PC-3 (cell line): ENCODE results near the gene DEK. TPM values are rescaled to one million over a fixed set of nuclear protein-coding genes. Genes with fewer than 3 reads are reported as not detected.
A peak's percentile ranks its signal among the peaks of the same experiment; 100 is the strongest.

Source experiments
- ATAC-seq: fragments of 200-7000 bp; cut with Tn5 transposase; 2 replicates; pipeline ENCODE4 v1.9.1; 2020; ENCODE audit warnings: mild to moderate bottlenecking, moderate library complexity
- BruUV-seq: library from RNA; stranded (reverse); fragments of 400-500 nt; replicated peaks from 2 replicates; lab custom pipeline; 2021; lab: Mats Ljungman, UMichigan
- CTCF ChIA-PET: fragments of 300-600 bp; sonication (Branson Sonifier 250); formaldehyde crosslinking; loops from one replicate; lab custom pipeline; 2022; ENCODE audit warnings: antibody characterized with exemption; lab: Charles Lee
- POLR2A ChIA-PET: fragments of 300-600 bp; sonication (Branson Sonifier 250); formaldehyde crosslinking; loops from one replicate; lab custom pipeline; 2022; ENCODE audit warnings: antibody characterized with exemption; ENCODE audit not compliant: unreplicated experiment; lab: Charles Lee
- DNase-seq: peaks from one replicate; pipeline ENCODE4 v3.0.0-alpha.2; 2015
- H2AFZ ChIP-seq: fragments of 300-600 bp; sonication (generic); 2 replicates; pipeline ENCODE4 v1.6.0; 2016; ENCODE audit warnings: antibody characterized with exemption, low read length
- H3F3A ChIP-seq: fragments of 300-600 bp; sonication (generic); one replicate; pipeline ENCODE4 v1.6.0; 2017; ENCODE audit warnings: antibody characterized with exemption, low read length, control low read depth, mild to moderate bottlenecking; ENCODE audit not compliant: unreplicated experiment
- H3K27ac ChIP-seq: fragments of 300-600 bp; sonication (generic); 2 replicates; pipeline ENCODE4 v1.5.1; 2016; ENCODE audit warnings: mild to moderate bottlenecking, low read length
- H3K27me3 ChIP-seq: fragments of 300-600 bp; sonication (generic); 2 replicates; pipeline ENCODE4 v1.6.1; 2016; ENCODE audit warnings: low read length, mixed read lengths
- H3K36me3 ChIP-seq: fragments of 300-600 bp; sonication (generic); 2 replicates; pipeline ENCODE4 v1.6.1; 2016; ENCODE audit warnings: low read depth, mixed run types, low read length, mixed read lengths
- H3K4me1 ChIP-seq: fragments of 300-600 bp; sonication (generic); 2 replicates; pipeline ENCODE4 v1.5.1; 2016; ENCODE audit warnings: low read length; ENCODE audit not compliant: insufficient read depth
- H3K4me2 ChIP-seq: fragments of 300-600 bp; sonication (generic); 2 replicates; pipeline ENCODE4 v1.6.0; 2016; ENCODE audit warnings: low read length
- H3K4me3 ChIP-seq: fragments of 300-600 bp; sonication (generic); 2 replicates; pipeline ENCODE4 v1.5.1; 2016; ENCODE audit warnings: mild to moderate bottlenecking, low read length, mixed read lengths
- H3K79me2 ChIP-seq: fragments of 300-600 bp; sonication (generic); 2 replicates; pipeline ENCODE4 v1.6.1; 2017; ENCODE audit warnings: low read length, mixed read lengths
- H3K9ac ChIP-seq: fragments of 300-600 bp; sonication (generic); 2 replicates; pipeline ENCODE4 v1.6.0; 2016; ENCODE audit warnings: mild to moderate bottlenecking, low read length
- H3K9me2 ChIP-seq: fragments of 300-600 bp; sonication (generic); replicated peaks from 2 replicates; pipeline ENCODE4 v1.6.1; 2016; ENCODE audit warnings: mixed run types, low read length, mixed read lengths
- H3K9me3 ChIP-seq: fragments of 300-600 bp; sonication (generic); 2 replicates; pipeline ENCODE4 v1.6.1; 2016; ENCODE audit warnings: low read length, mixed read lengths
- H4K20me1 ChIP-seq: fragments of 300-600 bp; sonication (generic); 2 replicates; pipeline ENCODE4 v1.6.1; 2016; ENCODE audit warnings: low read length, mixed read lengths
- CTCF ChIP-seq: fragments of 300-600 bp; sonication (generic); conservative IDR thresholded peaks from 2 replicates; pipeline ENCODE4 v1.5.1; 2017; ENCODE audit warnings: antibody characterized with exemption, low read depth, mild to moderate bottlenecking, low read length
- EZH2 ChIP-seq: fragments of 300-600 bp; sonication (generic); IDR thresholded peaks from one replicate; pipeline ENCODE4 v1.6.1; 2017; ENCODE audit warnings: antibody characterized with exemption, mild to moderate bottlenecking, low read length; ENCODE audit not compliant: unreplicated experiment
- EZH2phosphoT487 ChIP-seq: fragments of 300-600 bp; sonication (generic); IDR thresholded peaks from 2 replicates; pipeline ENCODE4 v1.6.1; 2018; ENCODE audit warnings: mild to moderate bottlenecking, antibody characterized with exemption, low read length, borderline replicate concordance
- intact Hi-C: fragments of 100-400 bp; cut with micrococcal nuclease; formaldehyde crosslinking; loops from 2 replicates; pipeline ENCODE4 v1.9.0; 2023
- total RNA-seq: library from RNA; depleted of rRNA; stranded (reverse); fragments of >200 nt; gene quantifications from 2 replicates; pipeline ENCODE4 v1.2.3, GENCODE V29; 2014

The DEK gene
- total RNA-seq, 1 experiment from 2014 or later, result 155 TPM

GRCh38 chr6:18279422-18279821, 15.1 kb upstream of the DEK start:
- Histone ChIP-seq H3K4me2 (0 out of 2 replicates have a peak overlapping the region, but pooled peaks have one; percentile 30), H3K9me3 (no peaks in the 10 kb centered on the region), H3K4me3 (no peak overlapping the region), H3K4me1 (peaks cover 14% of the 10 kb centered on the region), H3K9ac (no peak overlapping the region), H3K79me2 (no peaks in the 10 kb centered on the region), H2AFZ (no peak overlapping the region), H3K27me3 (peaks cover 17% of the 10 kb centered on the region), H3K36me3 (no peaks in the 10 kb centered on the region), H3K27ac (no peak overlapping the region), H3K9me2 (no peaks in the 10 kb centered on the region), H3F3A (no peaks in the 10 kb centered on the region), H4K20me1 (no peaks in the 10 kb centered on the region)
- CTCF ChIA-PET, result no interaction called here
- ATAC-seq, result no peak
- intact Hi-C loops, result no loop called here
- no TSS peak for BruUV-seq
- no peak for DNase-seq
- POLR2A ChIA-PET, result interaction anchor here (0.6 kb wide), 1 partner anchor 125 kb away, joined by 9 read pairs; no protein-coding TSS in a partner anchor
- TF ChIP-seq EZH2 (no peak), EZH2phosphoT487 (no peak), CTCF (no peak)

GRCh38 chr6:18277237-18278006, 13.1 kb upstream of the DEK start:
- no peak for TF ChIP-seq EZH2phosphoT487
- peak; percentile 72 for TF ChIP-seq EZH2
- no peak for TF ChIP-seq CTCF

More at GRCh38 chr6:18277237-18278006, 13.1 kb upstream of the DEK start:
- Histone ChIP-seq H3K27me3 (peaks cover 17% of the 10 kb centered on the region), H3K27ac (no peak overlapping the region), H3K36me3 (no peaks in the 10 kb centered on the region), H4K20me1 (no peaks in the 10 kb centered on the region), H3K4me1 (peaks cover 14% of the 10 kb centered on the region), H2AFZ (peak overlapping the region; percentile 48), H3F3A (no peaks in the 10 kb centered on the region), H3K9ac (no peak overlapping the region), H3K79me2 (no peaks in the 10 kb centered on the region), H3K4me3 (peak overlapping the region; percentile 74), H3K9me3 (no peaks in the 10 kb centered on the region), H3K9me2 (no peaks in the 10 kb centered on the region), H3K4me2 (peak overlapping the region; percentile 87)
- ChIA-PET CTCF (interaction anchor here (0.5 kb wide), 1 partner anchor 170 kb away, joined by 5 read pairs; no protein-coding TSS in a partner anchor), POLR2A (no interaction called here)
- DNase-seq (no peak), ATAC-seq (peak; percentile 32)
- BruUV-seq, result no TSS peak
- intact Hi-C loops, result no loop called here
